Endothelial cell of umbilical vein (primary cell): ENCODE measurements around the gene CARMIL1.

Experiments used
- CTCF ChIP-seq, 2 donors: IDR thresholded peaks; 1 replicate in 1 of 2; 2 replicates in 1 of 2; pipeline ENCODE4 v1.5.1; 2011; ENCODE audit warnings: low read length in 2 of 2, mild to moderate bottlenecking in 2 of 2, moderate library complexity in 2 of 2, control low read depth in 1 of 2, inconsistent platforms in 1 of 2, low read depth in 1 of 2; ENCODE audit not compliant: insufficient read depth in 1 of 2; ENCODE audit errors: extremely low read depth in 1 of 2
- EZH2 ChIP-seq: IDR thresholded peaks from 2 replicates; pipeline ENCODE4 v1.6.1; 2012; ENCODE audit warnings: borderline replicate concordance, low read depth, mild to moderate bottlenecking, moderate library complexity, low read length, inconsistent platforms; ENCODE audit not compliant: severe bottlenecking
- GATA2 ChIP-seq: IDR thresholded peaks from 2 replicates; pipeline ENCODE4 v1.7.0; 2011; ENCODE audit warnings: low read depth, mild to moderate bottlenecking, moderate library complexity, mixed read lengths, low read length; ENCODE audit not compliant: insufficient read length, insufficient read depth
- POLR2A ChIP-seq: IDR thresholded peaks from 2 replicates; pipeline ENCODE4 v1.6.1; 2012; ENCODE audit warnings: low read depth, mild to moderate bottlenecking, control low read depth, low read length
- POLR2AphosphoS5 ChIP-seq: IDR thresholded peaks from 2 replicates; pipeline ENCODE4 v1.6.1; 2012; ENCODE audit warnings: low read depth, mild to moderate bottlenecking, control low read depth, low read length, moderate library complexity; ENCODE audit not compliant: insufficient read depth
- TF ChIP-seq, protein P1 (sequence below): IDR thresholded peaks from 2 replicates; pipeline ENCODE4 v1.6.1; 2011; ENCODE audit not compliant: insufficient read depth, insufficient read length

- TF ChIP-seq, protein P1, sequence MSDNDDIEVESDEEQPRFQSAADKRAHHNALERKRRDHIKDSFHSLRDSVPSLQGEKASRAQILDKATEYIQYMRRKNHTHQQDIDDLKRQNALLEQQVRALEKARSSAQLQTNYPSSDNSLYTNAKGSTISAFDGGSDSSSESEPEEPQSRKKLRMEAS, result no peak
- TF ChIP-seq CTCF (IDR thresholded peaks at IDR 0.05; ENCODE audit: extremely low read depth in 1 of 2, insufficient read depth in 1 of 2, low read depth in 1 of 2, low read length in 2 of 2) (no peak), POLR2AphosphoS5 (no peak), EZH2 (no peak), POLR2A (no peak), GATA2 (no peak)
These were observed 25.8 kb upstream of the CARMIL1 start for GRCh38 chr6:25253351-25253750.
